ENCODE data around the gene CUBN.

- no peak for TF ChIP-seq EZH2 (IDR thresholded peaks at IDR 0.05; ENCODE audit: insufficient read depth, poor library complexity, severe bottlenecking)
- no peak for TF ChIP-seq EZH2phosphoT487 (IDR thresholded peaks at IDR 0.05; ENCODE audit: insufficient read depth, low read depth)
These were observed 188.5 kb downstream of the CUBN start for GRCh38 chr10:16941067-16941466.
